ENCODE results near the gene CCDC137. TPM values are rescaled to one million over a fixed set of nuclear protein-coding genes. Genes with fewer than 3 reads are reported as not detected.

Gene CCDC137
- total RNA-seq, 1 donor from 2014 or later: 22.4 TPM

DNA sequence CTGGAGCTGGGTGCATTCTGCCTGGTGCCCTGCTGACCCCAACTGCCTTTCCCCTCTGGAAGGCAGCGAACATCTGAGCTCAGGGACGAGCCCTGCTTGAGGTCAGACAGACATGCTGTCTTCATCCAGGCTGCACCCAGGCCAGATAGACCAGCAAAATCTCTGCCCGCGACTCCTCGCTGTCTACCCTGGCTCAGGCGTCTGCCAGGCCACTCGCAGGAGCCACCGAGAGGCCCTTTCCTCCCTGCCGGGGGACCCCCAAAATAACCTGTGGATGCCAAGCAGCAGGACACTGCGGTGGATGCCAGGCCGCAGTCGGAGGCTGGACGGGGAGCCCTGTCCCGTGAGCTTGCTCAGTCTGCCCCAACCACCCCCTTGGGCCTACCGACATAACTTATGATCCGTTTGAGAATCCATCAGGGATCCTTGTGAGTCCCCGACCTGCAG lies 42.2 kb downstream of the CCDC137 start:
- Histone ChIP-seq H3K4me2 (no peak overlapping the region), H3K79me2 (ENCODE audit: low read depth) (peaks cover 31% of the 10 kb centered on the region), H3K27ac (peak overlapping the region; percentile 63), H3K4me3 (no peak overlapping the region), H3K9ac (no peak overlapping the region), H3K9me3 (ENCODE audit: low read depth) (no peaks in the 10 kb centered on the region), H2AFZ (replicated peaks) (no peak overlapping the region), H3K4me1 (peaks cover 38% of the 10 kb centered on the region), H3K36me3 (no peaks in the 10 kb centered on the region), H3K27me3 (peaks cover 21% of the 10 kb centered on the region), H4K20me1 (ENCODE audit: low read depth) (peaks cover 17% of the 10 kb centered on the region), H3F3A (ENCODE audit: low read depth) (peaks cover 46% of the 10 kb centered on the region)
- peaks cover 26% of the 10 kb centered on the region for H3K4me1 Mint-ChIP-seq
- H3K36me3 Mint-ChIP-seq: peaks cover 13% of the 10 kb centered on the region
- peak overlapping the region; percentile 27 for H3K4me3 Mint-ChIP-seq
- no peaks in the 10 kb centered on the region for H3K9me3 Mint-ChIP-seq
- TF ChIP-seq, protein P1, sequence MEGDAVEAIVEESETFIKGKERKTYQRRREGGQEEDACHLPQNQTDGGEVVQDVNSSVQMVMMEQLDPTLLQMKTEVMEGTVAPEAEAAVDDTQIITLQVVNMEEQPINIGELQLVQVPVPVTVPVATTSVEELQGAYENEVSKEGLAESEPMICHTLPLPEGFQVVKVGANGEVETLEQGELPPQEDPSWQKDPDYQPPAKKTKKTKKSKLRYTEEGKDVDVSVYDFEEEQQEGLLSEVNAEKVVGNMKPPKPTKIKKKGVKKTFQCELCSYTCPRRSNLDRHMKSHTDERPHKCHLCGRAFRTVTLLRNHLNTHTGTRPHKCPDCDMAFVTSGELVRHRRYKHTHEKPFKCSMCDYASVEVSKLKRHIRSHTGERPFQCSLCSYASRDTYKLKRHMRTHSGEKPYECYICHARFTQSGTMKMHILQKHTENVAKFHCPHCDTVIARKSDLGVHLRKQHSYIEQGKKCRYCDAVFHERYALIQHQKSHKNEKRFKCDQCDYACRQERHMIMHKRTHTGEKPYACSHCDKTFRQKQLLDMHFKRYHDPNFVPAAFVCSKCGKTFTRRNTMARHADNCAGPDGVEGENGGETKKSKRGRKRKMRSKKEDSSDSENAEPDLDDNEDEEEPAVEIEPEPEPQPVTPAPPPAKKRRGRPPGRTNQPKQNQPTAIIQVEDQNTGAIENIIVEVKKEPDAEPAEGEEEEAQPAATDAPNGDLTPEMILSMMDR (IDR thresholded peaks at IDR 0.05): no peak
- no peak for TF ChIP-seq EZH2 (IDR thresholded peaks at IDR 0.05)
- no peak for TF ChIP-seq EZH2phosphoT487 (IDR thresholded peaks at IDR 0.05)
- no peak for DNase-seq (ENCODE audit: low spot score)
- no peak overlapping the region for H3K27ac Mint-ChIP-seq
- H3K27me3 Mint-ChIP-seq (ENCODE audit: insufficient read depth, low read depth): peaks cover 4% of the 10 kb centered on the region

DNA sequence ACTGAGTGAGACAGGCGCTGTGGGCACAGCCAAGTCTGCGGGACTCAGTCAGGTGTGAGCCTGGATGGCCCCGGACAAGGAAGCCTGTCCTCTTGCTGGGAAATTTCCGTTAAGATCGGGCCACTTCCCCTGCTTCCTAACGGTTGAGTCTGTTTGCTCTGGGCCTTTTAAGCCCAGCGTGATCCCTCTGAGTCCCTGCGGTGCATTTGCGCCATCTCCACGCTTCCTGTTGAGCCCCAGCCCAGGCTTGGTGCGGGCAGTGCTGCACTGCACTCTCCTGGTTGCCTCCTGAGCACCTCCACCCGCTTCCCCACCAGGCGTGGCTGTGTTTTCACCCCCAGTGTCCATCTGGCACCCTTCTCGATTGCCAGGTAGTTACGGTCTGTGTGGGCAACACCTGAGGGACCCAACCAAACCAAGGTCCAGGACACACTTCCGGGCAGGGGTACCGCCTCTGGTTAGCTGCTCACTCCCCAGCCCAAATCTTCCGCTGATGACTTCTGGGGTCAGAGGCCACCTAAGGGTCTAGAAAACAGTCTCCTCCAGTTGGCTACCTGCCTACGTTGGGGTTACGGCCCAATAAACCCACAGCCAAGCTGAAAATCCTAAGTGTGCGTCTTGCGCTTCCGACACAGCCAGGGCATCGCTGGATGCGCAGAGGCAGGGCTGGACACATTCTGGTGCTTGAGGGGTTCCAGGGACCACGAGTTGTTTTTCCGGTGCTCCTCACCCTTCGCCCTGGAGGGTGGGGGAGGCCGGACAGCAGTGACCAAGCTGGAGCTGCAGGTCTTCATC lies 44.2 kb downstream of the CCDC137 start:
- peaks cover 9% of the 10 kb centered on the region for H3K36me3 Mint-ChIP-seq
- H3K4me3 Mint-ChIP-seq: peak overlapping the region; percentile 79
- H3K9me3 Mint-ChIP-seq: no peaks in the 10 kb centered on the region
- H3K4me1 Mint-ChIP-seq: peaks cover 24% of the 10 kb centered on the region
- Histone ChIP-seq H3K36me3 (no peaks in the 10 kb centered on the region), H3K4me3 (peak overlapping the region; percentile 94), H2AFZ (replicated peaks) (no peak overlapping the region), H4K20me1 (ENCODE audit: low read depth) (peaks cover 23% of the 10 kb centered on the region), H3K27me3 (peaks cover 21% of the 10 kb centered on the region), H3K4me1 (peaks cover 33% of the 10 kb centered on the region), H3K27ac (no peak overlapping the region), H3K9me3 (ENCODE audit: low read depth) (no peaks in the 10 kb centered on the region), H3K4me2 (peak overlapping the region; percentile 100), H3K9ac (no peak overlapping the region), H3F3A (ENCODE audit: low read depth) (peaks cover 39% of the 10 kb centered on the region), H3K79me2 (ENCODE audit: low read depth) (peaks cover 12% of the 10 kb centered on the region)
- no peak overlapping the region for H3K27ac Mint-ChIP-seq
- DNase-seq (ENCODE audit: low spot score): peak; percentile 49
- peaks cover 3% of the 10 kb centered on the region for H3K27me3 Mint-ChIP-seq (ENCODE audit: insufficient read depth, low read depth)
- TF ChIP-seq, protein P1 (IDR thresholded peaks at IDR 0.05): no peak
- TF ChIP-seq EZH2phosphoT487 (IDR thresholded peaks at IDR 0.05) (no peak), EZH2 (IDR thresholded peaks at IDR 0.05) (no peak)

DNA sequence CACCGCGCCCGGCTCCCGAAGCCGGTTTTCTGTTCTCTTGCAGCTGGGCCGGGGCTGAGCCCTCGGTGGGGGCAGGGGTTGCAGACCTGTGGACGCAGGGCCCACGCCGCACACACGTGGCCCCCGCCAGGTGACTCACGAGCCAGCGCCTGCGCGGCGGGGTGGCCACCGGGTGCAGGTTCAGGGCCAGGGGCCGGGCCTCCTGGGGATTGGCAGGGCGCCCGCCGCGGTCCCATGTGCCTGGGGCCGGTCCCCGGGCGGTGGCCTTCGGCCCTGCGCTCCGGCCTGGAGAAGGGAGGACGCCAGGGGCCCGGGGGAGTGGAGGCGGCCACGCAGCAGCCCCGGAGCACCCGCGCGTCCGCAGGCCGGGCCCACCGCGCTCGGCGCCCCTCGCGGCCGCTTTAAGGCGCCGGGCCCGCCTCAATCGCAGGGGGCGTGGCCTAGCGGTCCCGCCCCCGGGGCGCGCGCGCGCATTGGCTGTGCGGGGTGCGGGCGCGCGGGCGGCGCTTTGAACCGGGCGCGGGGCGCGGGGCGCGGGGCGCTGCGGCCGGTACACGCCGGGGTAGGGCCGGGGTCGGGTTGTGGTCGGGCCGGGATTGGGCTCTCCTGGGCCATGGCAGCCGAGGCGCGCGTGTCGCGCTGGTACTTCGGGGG lies 45.4 kb downstream of the CCDC137 start, which contains the start of gene SLC25A10:
SLC25A10 (plus strand) TSS at position 471 of the 654 bp plus-strand sequence; CDS start at position 614, 143 bp downstream.
- Histone ChIP-seq H3K9ac (peak within 1 kb of the TSS; percentile 58), H3K79me2 (ENCODE audit: low read depth) (peaks cover 12% of the 10 kb centered on the region), H3K4me3 (peak within 1 kb of the TSS; percentile 94), H3K4me1 (peaks cover 33% of the 10 kb centered on the region), H3K27ac (no peak within 1 kb of the TSS), H3K27me3 (peaks cover 21% of the 10 kb centered on the region), H3K4me2 (peak within 1 kb of the TSS; percentile 100), H3K9me3 (ENCODE audit: low read depth) (no peaks in the 10 kb centered on the region), H2AFZ (replicated peaks) (peak within 1 kb of the TSS; percentile 95), H3F3A (ENCODE audit: low read depth) (peaks cover 39% of the 10 kb centered on the region), H3K36me3 (no peaks in the 10 kb centered on the region), H4K20me1 (ENCODE audit: low read depth) (peaks cover 23% of the 10 kb centered on the region)
- Mint-ChIP-seq H3K27me3 (ENCODE audit: insufficient read depth, low read depth) (peaks cover 3% of the 10 kb centered on the region), H3K27ac (no peak within 1 kb of the TSS), H3K36me3 (peaks cover under 1% of the 10 kb centered on the region), H3K4me1 (peaks cover 24% of the 10 kb centered on the region), H3K9me3 (no peaks in the 10 kb centered on the region), H3K4me3 (peak within 1 kb of the TSS; percentile 94)
- DNase-seq (ENCODE audit: low spot score): peak; percentile 93
- TF ChIP-seq, protein P1 (IDR thresholded peaks at IDR 0.05): peak; percentile 21
- TF ChIP-seq EZH2 (IDR thresholded peaks at IDR 0.05) (peak; percentile 36), EZH2phosphoT487 (IDR thresholded peaks at IDR 0.05) (peak; percentile 28)

All from neural progenitor cell (in vitro differentiated cells).